ENCODE measurements around the gene CCDC80.
"Not testable (repeated sequence)": the region's sequence is repeated elsewhere in the genome, so short reads cannot be mapped to it uniquely, and the experiment has no call there.

- not testable (repeated sequence) for TF ChIP-seq EZH2 (IDR thresholded peaks at IDR 0.05; ENCODE audit: borderline replicate concordance)
- peak; percentile 14 for TF ChIP-seq CTCF (IDR thresholded peaks at IDR 0.05; ENCODE audit: poor library complexity)
These were observed 76.5 kb downstream of the CCDC80 start for GRCh38 chr3:112564247-112564939.

All from hepatocyte (in vitro differentiated cells).